ENCODE results near the gene CRHR2.

DNA sequence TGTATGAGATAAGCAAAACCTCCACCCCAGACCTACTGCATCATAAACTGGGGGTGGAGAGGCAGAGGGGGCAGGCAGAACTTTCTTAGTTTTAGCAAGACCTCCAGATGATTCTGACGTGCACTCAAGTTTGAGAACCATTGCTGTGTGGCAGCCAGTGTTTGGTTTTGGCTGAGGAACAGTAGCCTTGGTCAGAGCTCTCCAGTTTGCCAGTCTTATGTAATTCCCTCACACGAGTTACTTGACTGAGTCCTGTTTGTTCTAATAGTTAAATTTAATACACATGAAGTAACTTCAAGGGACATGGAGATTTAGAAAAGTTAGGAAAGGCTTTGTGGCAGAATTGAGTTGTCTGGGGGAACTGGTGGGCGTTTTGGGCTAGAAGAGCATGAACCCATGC, 49.0 kb downstream of the CRHR2 start:
- TF ChIP-seq, protein P1, sequence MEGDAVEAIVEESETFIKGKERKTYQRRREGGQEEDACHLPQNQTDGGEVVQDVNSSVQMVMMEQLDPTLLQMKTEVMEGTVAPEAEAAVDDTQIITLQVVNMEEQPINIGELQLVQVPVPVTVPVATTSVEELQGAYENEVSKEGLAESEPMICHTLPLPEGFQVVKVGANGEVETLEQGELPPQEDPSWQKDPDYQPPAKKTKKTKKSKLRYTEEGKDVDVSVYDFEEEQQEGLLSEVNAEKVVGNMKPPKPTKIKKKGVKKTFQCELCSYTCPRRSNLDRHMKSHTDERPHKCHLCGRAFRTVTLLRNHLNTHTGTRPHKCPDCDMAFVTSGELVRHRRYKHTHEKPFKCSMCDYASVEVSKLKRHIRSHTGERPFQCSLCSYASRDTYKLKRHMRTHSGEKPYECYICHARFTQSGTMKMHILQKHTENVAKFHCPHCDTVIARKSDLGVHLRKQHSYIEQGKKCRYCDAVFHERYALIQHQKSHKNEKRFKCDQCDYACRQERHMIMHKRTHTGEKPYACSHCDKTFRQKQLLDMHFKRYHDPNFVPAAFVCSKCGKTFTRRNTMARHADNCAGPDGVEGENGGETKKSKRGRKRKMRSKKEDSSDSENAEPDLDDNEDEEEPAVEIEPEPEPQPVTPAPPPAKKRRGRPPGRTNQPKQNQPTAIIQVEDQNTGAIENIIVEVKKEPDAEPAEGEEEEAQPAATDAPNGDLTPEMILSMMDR (IDR thresholded peaks at IDR 0.05; ENCODE audit: low read depth, low read length, poor library complexity, severe bottlenecking), result no peak
- no peak for TF ChIP-seq EZH2phosphoT487 (IDR thresholded peaks at IDR 0.05; ENCODE audit: borderline replicate concordance, low read length)

All from DOHH2 (cell line).